Measurements from ENCODE around the gene PTPRG. TPM values are rescaled to one million over a fixed set of nuclear protein-coding genes. Genes with fewer than 3 reads are reported as not detected.

The PTPRG gene
- total RNA-seq, 2 experiments from 2014 or later = 0.03 to 0.05 TPM

GRCh38 chr3:61610316-61610715 lies 48.9 kb downstream of the PTPRG start:
- no peaks in the 10 kb centered on the region for H3K4me1 Mint-ChIP-seq (ENCODE audit: low read depth)
- H3K36me3 Mint-ChIP-seq (ENCODE audit: low read depth) = no peaks in the 10 kb centered on the region
- no peaks in the 10 kb centered on the region for H3K4me1 ChIP-seq (ENCODE audit: insufficient read depth, low read length)
- no peak overlapping the region for H3K4me3 Mint-ChIP-seq
- H3K9me3 ChIP-seq (ENCODE audit: control insufficient read depth in 1 of 2, insufficient read depth in 1 of 2, low read length in 2 of 2) = peaks cover 0 to 9% of the 10 kb centered on the region in 2 experiments
- no peak overlapping the region for H3K27ac ChIP-seq (ENCODE audit: low read depth in 1 of 2, low read length in 2 of 2)
- DNase-seq (no peak), ATAC-seq (ENCODE audit: poor library complexity) (no peak)
- ChIA-PET CTCF (no interaction called here), POLR2A (no interaction called here)
- TF ChIP-seq CTCF (IDR thresholded peaks at IDR 0.05) = no peak
- intact Hi-C loops (cut with DNase I, micrococcal nuclease) = no loop called here
- H3K4me3 ChIP-seq (ENCODE audit: low read length) = no peak overlapping the region
- H3K36me3 ChIP-seq (ENCODE audit: insufficient read depth, low read length) = no peaks in the 10 kb centered on the region
- H3K27me3 Mint-ChIP-seq = peaks cover 4% of the 10 kb centered on the region
- no peak overlapping the region for H3K27ac Mint-ChIP-seq
- no peaks in the 10 kb centered on the region for H3K27me3 ChIP-seq (ENCODE audit: control insufficient read depth in 1 of 2, insufficient read depth in 2 of 2, low read length in 2 of 2)
- no peaks in the 10 kb centered on the region for H3K9me3 Mint-ChIP-seq

DNA sequence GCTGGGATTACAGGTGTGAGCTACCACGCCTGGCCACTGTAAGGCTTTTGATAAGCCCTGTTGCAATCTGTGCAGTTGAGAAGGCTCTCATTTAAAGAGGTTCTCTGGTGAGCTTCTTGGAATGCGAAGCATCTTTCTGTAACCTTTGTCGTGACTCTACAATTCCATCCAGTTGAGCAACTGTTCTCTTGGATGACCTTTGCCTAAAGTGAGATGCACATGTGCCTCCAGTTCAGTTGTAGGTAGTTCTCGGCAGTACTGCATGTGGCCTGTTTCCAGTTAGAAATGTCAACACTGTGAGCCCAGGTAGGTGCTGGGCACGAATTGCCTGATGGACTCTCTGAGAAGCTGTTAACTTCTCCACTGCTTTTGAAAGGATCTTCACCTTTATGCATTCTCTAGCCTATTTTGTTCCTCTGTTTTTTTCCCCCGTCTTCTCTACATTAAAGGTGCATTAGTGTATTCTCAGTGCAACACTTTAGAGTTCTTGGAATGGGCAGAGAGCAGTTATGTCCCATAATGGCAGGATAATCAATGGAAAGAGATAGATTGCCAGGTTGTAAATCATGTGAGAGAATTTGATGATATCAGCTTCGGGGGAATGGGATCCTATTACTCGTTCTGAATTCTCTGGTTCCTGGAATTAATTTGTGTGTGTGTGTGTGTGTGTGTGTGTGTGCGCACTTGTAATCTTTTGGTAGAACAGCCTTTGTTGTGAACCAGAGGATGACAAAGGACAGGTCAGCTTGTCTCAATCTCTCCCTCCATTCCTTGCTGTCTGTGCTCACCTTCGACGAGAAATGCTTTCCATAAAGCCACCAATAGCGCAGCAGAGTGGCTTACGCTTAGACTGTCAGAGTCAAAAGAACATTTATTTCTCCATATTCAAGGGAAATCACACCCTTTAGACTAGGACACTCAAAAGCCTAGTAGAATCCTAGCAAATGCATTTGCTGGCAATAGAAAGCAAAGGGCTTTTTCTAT lies 51.1 kb downstream of the PTPRG start:
- no peak overlapping the region for H3K27ac Mint-ChIP-seq
- TF ChIP-seq CTCF (IDR thresholded peaks at IDR 0.05) = no peak
- H3K36me3 ChIP-seq (ENCODE audit: insufficient read depth, low read length) = no peaks in the 10 kb centered on the region
- POLR2A ChIA-PET = no interaction called here
- no peak overlapping the region for H3K4me3 ChIP-seq (ENCODE audit: low read length)
- no peak overlapping the region for H3K27ac ChIP-seq (ENCODE audit: low read depth in 1 of 2, low read length in 2 of 2)
- H3K27me3 Mint-ChIP-seq = peaks cover 11% of the 10 kb centered on the region
- no peaks in the 10 kb centered on the region for H3K9me3 Mint-ChIP-seq
- H3K36me3 Mint-ChIP-seq (ENCODE audit: low read depth) = no peaks in the 10 kb centered on the region
- peaks cover 0 to 9% of the 10 kb centered on the region in 2 experiments for H3K9me3 ChIP-seq (ENCODE audit: control insufficient read depth in 1 of 2, insufficient read depth in 1 of 2, low read length in 2 of 2)
- CTCF ChIA-PET = no interaction called here
- H3K4me1 Mint-ChIP-seq (ENCODE audit: low read depth) = no peaks in the 10 kb centered on the region
- H3K4me1 ChIP-seq (ENCODE audit: insufficient read depth, low read length) = no peaks in the 10 kb centered on the region
- intact Hi-C loops (cut with DNase I, micrococcal nuclease) = no loop called here
- DNase-seq = no peak
- H3K4me3 Mint-ChIP-seq = no peak overlapping the region
- H3K27me3 ChIP-seq (ENCODE audit: control insufficient read depth in 1 of 2, insufficient read depth in 2 of 2, low read length in 2 of 2) = no peaks in the 10 kb centered on the region
- ATAC-seq (ENCODE audit: poor library complexity) = no peak

DNA sequence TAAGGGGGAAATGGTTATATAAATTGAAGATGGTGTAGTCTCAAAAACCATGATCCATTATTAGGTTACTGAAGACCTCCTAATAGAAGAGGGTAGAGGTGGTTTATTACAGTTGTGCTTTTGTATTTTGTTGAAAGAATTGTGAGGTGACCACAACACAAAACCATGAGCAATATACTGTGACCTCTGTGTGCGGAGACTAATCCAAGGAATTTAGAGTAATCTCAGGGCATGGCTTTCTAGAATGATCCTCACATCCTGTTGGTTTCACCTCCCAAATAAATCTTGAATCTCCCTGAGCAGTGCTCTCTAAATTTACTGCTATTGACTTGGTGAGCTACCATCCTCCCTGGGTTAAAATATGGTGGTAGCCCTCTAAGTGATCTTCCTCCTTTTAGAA lies 52.3 kb downstream of the PTPRG start:
- Histone ChIP-seq H3K9me3 (ENCODE audit: control insufficient read depth in 1 of 2, insufficient read depth in 1 of 2, low read length in 2 of 2) (peaks cover 0 to 5% of the 10 kb centered on the region in 2 experiments), H3K4me3 (ENCODE audit: low read length) (no peak overlapping the region), H3K36me3 (ENCODE audit: insufficient read depth, low read length) (no peaks in the 10 kb centered on the region), H3K4me1 (ENCODE audit: insufficient read depth, low read length) (no peaks in the 10 kb centered on the region), H3K27me3 (ENCODE audit: control insufficient read depth in 1 of 2, insufficient read depth in 2 of 2, low read length in 2 of 2) (no peaks in the 10 kb centered on the region), H3K27ac (ENCODE audit: low read depth in 1 of 2, low read length in 2 of 2) (no peak overlapping the region)
- TF ChIP-seq CTCF (IDR thresholded peaks at IDR 0.05) = no peak
- CTCF ChIA-PET = no interaction called here
- Mint-ChIP-seq H3K36me3 (ENCODE audit: low read depth) (no peaks in the 10 kb centered on the region), H3K27ac (no peak overlapping the region), H3K4me3 (no peak overlapping the region), H3K9me3 (no peaks in the 10 kb centered on the region), H3K4me1 (ENCODE audit: low read depth) (no peaks in the 10 kb centered on the region), H3K27me3 (peaks cover 12% of the 10 kb centered on the region)
- no peak for DNase-seq
- POLR2A ChIA-PET = no interaction called here
- intact Hi-C loops (cut with DNase I, micrococcal nuclease) = no loop called here
- ATAC-seq (ENCODE audit: poor library complexity) = no peak

Measured in CD4-positive, alpha-beta T cell (primary cell).